ENCODE measurements around the gene BFAR.
"Not testable (repeated sequence)": the region's sequence is repeated elsewhere in the genome, so short reads cannot be mapped to it uniquely, and the experiment has no call there.

The BFAR gene

DNA sequence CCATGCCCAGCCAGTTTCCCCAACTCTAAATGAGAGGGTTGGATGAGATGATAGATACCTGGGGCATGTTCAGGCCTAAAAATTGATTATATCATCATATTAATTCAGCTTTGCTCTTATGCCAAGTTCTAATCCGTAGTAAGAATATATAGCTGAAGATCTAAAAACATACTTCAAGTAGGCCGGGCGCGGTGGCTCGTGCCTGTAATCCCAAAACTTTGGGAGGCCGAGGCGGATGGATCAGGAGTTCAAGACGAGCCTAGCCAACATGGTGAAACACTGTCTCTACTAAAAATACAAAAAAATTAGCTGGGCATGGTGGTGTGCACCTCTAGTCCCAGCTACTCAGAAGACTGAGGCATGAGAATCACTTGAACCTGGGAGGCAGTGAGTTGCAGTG, 49.4 kb downstream of the BFAR start:
- Histone ChIP-seq H3K27me3 (ENCODE audit: insufficient read depth, poor library complexity, severe bottlenecking) (no peaks in the 10 kb centered on the region), H3K27ac (replicated peaks) (no peak overlapping the region), H3K4me3 (replicated peaks; ENCODE audit: insufficient read depth, low read length) (no peak overlapping the region)
- TF ChIP-seq, protein P1, sequence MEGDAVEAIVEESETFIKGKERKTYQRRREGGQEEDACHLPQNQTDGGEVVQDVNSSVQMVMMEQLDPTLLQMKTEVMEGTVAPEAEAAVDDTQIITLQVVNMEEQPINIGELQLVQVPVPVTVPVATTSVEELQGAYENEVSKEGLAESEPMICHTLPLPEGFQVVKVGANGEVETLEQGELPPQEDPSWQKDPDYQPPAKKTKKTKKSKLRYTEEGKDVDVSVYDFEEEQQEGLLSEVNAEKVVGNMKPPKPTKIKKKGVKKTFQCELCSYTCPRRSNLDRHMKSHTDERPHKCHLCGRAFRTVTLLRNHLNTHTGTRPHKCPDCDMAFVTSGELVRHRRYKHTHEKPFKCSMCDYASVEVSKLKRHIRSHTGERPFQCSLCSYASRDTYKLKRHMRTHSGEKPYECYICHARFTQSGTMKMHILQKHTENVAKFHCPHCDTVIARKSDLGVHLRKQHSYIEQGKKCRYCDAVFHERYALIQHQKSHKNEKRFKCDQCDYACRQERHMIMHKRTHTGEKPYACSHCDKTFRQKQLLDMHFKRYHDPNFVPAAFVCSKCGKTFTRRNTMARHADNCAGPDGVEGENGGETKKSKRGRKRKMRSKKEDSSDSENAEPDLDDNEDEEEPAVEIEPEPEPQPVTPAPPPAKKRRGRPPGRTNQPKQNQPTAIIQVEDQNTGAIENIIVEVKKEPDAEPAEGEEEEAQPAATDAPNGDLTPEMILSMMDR (IDR thresholded peaks at IDR 0.05; ENCODE audit: insufficient read depth, low read length): no peak
- TF ChIP-seq, protein P2, sequence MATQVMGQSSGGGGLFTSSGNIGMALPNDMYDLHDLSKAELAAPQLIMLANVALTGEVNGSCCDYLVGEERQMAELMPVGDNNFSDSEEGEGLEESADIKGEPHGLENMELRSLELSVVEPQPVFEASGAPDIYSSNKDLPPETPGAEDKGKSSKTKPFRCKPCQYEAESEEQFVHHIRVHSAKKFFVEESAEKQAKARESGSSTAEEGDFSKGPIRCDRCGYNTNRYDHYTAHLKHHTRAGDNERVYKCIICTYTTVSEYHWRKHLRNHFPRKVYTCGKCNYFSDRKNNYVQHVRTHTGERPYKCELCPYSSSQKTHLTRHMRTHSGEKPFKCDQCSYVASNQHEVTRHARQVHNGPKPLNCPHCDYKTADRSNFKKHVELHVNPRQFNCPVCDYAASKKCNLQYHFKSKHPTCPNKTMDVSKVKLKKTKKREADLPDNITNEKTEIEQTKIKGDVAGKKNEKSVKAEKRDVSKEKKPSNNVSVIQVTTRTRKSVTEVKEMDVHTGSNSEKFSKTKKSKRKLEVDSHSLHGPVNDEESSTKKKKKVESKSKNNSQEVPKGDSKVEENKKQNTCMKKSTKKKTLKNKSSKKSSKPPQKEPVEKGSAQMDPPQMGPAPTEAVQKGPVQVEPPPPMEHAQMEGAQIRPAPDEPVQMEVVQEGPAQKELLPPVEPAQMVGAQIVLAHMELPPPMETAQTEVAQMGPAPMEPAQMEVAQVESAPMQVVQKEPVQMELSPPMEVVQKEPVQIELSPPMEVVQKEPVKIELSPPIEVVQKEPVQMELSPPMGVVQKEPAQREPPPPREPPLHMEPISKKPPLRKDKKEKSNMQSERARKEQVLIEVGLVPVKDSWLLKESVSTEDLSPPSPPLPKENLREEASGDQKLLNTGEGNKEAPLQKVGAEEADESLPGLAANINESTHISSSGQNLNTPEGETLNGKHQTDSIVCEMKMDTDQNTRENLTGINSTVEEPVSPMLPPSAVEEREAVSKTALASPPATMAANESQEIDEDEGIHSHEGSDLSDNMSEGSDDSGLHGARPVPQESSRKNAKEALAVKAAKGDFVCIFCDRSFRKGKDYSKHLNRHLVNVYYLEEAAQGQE (IDR thresholded peaks at IDR 0.05; ENCODE audit: insufficient replicate concordance, low read depth): no peak
- TF ChIP-seq POLR2AphosphoS5 (IDR thresholded peaks at IDR 0.05; ENCODE audit: low read depth) (no peak), SPI1 (IDR thresholded peaks at IDR 0.05; ENCODE audit: borderline replicate concordance, low read depth) (no peak), GABPA (IDR thresholded peaks at IDR 0.05; ENCODE audit: low read depth) (no peak)
- no peak for DNase-seq (ENCODE audit: low read depth in 1 of 2, low spot score in 1 of 2)

GRCh38 chr16:14685870-14686793, 53.4 kb downstream of the BFAR start:
- DNase-seq (ENCODE audit: low read depth in 1 of 2, low spot score in 1 of 2); H3K27me3 ChIP-seq (ENCODE audit: insufficient read depth, poor library complexity, severe bottlenecking): not testable (repeated sequence)

DNA sequence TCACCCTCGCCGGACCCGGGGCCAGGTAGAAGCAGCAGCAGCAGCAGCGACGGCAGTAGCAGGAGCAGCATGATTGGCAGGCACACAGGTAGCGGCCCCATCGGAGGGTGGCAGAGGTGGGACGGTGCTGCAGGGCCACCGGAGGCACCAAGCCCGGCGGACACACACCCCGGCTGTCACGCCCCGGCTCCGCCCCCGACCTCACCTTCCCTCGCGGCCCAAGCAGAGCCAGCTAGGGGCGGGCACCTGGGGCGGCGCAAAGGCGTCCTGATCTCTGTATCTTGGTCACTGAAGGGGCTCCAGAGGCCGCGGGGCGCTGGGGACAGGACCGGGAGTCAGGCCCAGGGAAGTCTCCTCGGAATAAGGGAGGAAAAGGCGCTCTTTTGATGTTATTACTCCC, 61.4 kb downstream of the BFAR start, which contains the start of gene PLA2G10:
PLA2G10 (minus strand) TSS at position 180 of the 400 bp plus-strand sequence; CDS start at position 101, 79 bp downstream.
- H3K27me3 ChIP-seq (ENCODE audit: insufficient read depth, poor library complexity, severe bottlenecking); H3K4me3 ChIP-seq (replicated peaks; ENCODE audit: insufficient read depth, low read length); DNase-seq (ENCODE audit: low read depth in 1 of 2, low spot score in 1 of 2); H3K27ac ChIP-seq (replicated peaks): not testable (repeated sequence)

More at GRCh38 chr16:14685870-14686793, 53.4 kb downstream of the BFAR start:
- not testable (repeated sequence) for H3K27ac ChIP-seq (replicated peaks); H3K4me3 ChIP-seq (replicated peaks; ENCODE audit: insufficient read depth, low read length)

DNA sequence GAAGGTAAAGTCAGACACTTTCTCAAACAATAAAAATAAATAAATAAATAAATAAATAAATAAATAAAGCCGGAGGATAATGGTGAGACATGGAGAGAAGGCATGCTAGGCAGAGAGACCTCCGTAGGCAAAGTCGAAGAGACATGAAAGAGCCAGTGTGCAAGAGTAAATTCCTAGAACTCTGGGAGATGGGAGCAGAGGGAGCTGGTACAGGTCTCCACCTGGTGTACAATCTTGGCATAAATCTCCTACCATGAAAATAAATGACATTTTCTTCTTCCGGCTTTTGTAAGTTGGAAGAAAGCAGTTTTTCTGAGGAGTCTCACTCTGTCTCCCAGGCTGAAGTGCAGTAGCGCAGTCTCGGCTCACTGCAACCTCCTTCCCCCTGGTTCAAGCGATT, 69.1 kb downstream of the BFAR start:
- not testable (repeated sequence) for DNase-seq (ENCODE audit: low read depth in 1 of 2, low spot score in 1 of 2); H3K27ac ChIP-seq (replicated peaks); H3K27me3 ChIP-seq (ENCODE audit: insufficient read depth, poor library complexity, severe bottlenecking)

DNA sequence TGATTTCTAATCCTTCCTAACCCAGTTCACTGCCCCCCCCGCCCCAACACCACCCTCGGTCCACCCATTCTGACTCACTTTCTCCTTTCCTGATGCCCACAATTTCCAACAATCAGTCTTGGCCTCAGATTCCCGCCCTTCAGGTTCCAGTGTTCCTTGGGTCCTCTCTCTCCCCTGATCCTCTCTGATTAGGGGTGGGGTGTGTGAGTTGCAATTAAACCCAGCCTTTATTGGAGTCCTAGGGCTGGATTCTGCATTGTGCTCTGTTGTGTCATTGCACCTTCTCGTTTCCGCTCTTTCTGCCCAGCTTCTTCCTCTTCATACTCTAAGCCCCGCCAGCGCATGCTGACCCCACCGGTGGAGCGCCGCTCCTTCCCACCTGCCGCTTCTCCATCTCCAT, 69.9 kb downstream of the BFAR start:
- not testable (repeated sequence) for H3K4me3 ChIP-seq (replicated peaks; ENCODE audit: insufficient read depth, low read length); H3K27me3 ChIP-seq (ENCODE audit: insufficient read depth, poor library complexity, severe bottlenecking); DNase-seq (ENCODE audit: low read depth in 1 of 2, low spot score in 1 of 2); H3K27ac ChIP-seq (replicated peaks)

More for the DNA sequence above, 69.1 kb downstream of the BFAR start:
- H3K4me3 ChIP-seq (replicated peaks; ENCODE audit: insufficient read depth, low read length): not testable (repeated sequence)

DNA sequence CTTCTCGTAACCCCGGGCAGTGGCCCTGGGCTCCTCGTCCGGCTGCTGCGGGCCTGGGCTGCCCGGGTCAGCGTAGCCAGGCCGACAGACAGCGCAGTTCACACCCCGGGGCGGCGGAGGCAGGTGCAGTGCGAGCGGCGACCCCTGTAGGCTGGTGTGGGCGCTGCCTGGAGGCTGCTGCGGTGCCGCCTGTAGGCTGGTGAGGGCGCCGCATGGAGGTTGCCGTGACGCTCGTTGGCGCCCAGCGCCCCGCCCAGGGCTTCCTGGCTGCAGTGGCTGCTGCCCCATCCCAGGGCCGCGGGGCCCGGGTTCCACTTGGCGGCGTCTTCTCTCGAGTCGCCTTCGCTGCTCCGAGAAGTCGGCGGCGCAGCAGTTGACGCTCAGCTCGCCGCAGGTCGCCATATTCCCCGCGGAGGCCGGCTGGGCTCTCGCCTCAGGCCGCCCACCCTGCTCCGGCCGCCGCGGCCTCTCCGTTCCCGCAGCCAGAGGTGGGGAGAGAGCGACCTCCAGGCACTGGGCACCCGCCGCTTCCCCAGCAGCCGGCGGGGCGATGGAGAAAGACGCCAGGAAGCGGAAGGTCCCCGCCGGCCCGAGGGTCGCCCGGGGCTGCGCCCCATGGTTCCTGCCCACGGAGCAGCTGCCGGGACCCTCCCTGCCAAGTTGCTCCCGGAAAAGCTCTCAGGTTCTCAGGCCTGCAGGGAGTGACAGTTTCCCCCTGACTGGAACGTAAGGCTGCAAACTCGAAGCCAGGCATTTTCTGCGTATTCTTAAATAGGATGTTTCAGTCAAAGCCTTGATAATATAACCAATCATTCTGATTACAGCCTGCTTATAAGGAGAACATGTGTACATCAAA, 70.6 kb downstream of the BFAR start, which contains the start of gene NPIPA3:
NPIPA3 (plus strand) TSS at position 256 of the 856 bp plus-strand sequence. CDS start 5,533 bp downstream, outside the sequence.
- H3K4me3 ChIP-seq (replicated peaks; ENCODE audit: insufficient read depth, low read length); DNase-seq (ENCODE audit: low read depth in 1 of 2, low spot score in 1 of 2); H3K27me3 ChIP-seq (ENCODE audit: insufficient read depth, poor library complexity, severe bottlenecking); H3K27ac ChIP-seq (replicated peaks): not testable (repeated sequence)

Measured in HL-60 (cell line).